GM11168 (cell line): ENCODE measurements around the gene OLFML2B.

Experiments
- in situ Hi-C: fragments of 300-500 bp; cut with MboI; formaldehyde crosslinking; loops from one replicate; pipeline ENCODE4 v1.12.0; 2022; ENCODE audit warnings: low sequenced_read_pairs; ENCODE audit not compliant: unreplicated experiment

Gene OLFML2B

DNA sequence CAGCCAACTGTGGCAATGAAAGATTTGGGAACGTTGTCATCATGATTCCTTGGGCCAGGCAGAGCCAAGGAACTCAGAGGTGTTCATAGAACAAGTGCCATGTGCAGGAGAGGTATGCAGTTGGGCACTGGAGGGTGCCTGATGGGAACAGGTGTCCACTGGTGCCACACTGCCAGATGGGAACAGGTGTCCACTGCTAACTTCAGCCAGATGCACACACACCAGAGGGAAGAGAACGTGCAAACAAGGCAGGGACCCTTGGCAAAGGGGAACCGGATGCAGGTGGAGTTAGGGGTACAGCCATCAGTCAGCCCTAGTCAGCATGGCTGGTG lies 13.5 kb downstream of the OLFML2B start:
- in situ Hi-C loops = no loop called here

DNA sequence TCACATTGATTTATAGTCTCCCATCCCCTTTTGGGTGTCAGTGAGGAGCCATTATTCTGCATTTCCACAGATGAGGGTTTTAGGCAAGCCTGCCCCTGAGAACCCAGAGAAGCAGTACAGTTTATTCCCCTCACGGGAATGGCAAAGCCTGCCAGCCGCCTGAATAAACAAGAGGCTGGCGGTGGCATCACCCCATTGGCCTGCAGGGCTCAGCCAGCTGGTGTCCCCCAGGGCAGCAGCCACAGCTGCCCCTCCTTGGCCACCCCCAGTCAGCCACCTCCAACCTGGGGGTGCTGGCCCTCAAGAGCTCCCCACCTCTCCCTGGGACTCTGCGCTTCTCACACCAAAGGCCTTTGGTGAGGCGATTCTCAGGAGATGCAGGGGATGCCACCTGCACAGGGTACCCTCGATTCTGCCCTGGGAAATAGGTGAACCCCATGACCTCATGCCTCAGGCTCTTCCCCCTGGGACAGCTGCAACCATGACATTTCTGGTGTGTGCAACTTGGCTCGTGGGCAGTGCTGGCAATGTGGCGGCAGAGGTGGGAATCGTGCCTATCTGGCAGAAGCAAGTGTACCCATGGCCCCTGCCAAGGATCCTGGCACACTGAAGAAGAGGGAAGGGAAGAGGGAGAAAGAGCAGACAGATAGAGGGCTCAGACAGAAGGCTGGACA lies 14.0 kb downstream of the OLFML2B start:
- in situ Hi-C loops = no loop called here

DNA sequence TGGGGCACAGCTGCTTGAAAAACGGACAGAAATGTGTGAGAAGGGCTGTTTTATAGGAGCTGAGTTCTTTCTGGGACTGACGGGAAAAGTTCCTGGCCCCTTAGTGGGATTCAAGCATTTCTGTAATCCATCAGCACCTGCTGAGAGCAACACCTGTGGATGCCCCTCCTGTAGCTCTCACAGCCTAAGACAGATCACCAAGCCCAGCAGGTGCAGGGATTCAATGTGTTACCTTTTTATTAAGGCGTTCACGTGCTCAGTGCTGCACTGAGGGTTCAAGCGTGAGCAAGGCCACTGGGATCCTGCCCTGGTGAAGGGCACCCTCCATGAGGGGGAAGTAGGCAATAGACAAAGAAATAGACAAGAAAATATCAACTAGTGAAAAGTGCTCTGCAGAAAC lies 14.9 kb downstream of the OLFML2B start:
- in situ Hi-C loops = no loop called here

DNA sequence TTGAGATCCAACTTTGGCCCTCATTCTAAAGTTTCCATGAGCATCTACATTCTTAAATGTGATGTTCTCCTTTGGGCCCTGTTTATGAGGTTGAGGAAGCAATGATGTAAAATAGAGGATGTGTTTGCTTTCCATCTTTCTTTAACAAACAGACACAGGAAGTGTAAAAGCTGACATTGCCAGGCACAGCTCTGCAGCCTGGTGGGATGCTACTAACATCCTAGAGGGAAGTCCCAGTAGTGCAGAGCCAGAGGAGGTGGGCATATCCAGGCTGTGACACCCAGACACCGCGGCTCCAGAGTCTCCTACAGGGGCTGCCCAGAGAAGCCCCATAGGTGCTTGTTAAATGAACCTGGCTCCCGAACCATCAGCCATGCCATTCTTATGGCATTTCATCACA lies 16.2 kb downstream of the OLFML2B start:
- in situ Hi-C loops = no loop called here

DNA sequence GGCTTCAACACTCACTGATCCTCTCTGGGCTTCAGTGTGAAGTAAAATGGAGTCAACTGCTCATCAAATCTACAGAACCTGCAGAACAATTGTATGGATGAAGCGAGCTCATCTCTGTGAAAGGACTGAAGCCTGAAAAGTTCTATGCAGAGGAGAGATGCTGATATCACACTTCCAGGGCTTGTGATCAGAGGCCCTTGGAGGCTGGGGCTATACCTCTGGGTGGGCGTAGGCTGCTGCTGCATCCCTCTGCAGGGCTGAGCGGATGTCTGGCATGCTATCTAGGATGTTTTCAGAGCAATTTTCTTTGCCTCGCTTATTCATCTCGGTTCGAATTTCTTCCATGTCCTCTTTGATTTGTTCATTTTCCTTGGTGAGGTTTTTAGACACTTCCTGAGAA lies 17.6 kb downstream of the OLFML2B start:
- in situ Hi-C loops = no loop called here

DNA sequence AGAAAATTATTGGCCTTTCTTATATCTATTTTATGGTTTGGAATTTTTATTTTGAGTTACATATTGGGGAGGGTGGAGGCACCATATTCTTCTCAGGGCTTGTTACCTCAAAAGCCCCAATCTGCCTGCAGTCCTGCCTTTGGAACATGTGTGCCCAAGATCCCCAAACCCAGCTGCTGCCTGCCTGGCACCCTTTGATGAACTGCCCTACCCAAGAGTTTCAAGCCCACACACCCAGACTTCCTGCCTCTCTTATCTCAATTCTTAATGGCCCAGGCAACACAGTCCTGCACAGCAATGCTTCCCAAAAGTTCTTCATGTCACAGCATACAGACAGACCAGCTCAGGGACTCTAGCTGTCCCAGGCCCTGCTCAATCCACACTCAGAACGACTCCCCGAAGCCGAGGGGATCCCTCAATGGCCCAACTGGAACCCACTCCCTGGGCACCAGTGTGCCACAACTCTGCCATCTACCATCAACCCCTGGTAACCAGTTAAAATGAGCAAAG lies 19.2 kb downstream of the OLFML2B start:
- in situ Hi-C loops = no loop called here

DNA sequence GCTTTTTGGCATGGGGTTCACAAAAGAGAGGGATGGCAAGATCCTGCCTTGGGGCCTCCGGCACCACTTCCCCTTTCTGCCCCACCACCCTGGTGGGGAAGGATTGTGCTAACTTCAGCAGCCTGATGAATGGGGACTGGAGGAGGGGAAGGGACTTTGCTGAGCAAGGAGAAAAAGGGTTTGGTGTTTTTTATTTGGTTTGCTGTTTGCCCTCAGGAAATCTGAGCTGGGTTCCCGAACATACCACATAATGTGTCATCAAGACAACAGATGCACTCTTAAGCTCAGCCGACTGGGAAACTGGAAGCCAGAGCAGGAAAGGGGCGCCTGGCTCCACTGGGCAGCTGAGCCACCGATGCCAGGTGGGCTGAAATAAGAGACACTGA lies 19.8 kb downstream of the OLFML2B start:
- in situ Hi-C loops = no loop called here

DNA sequence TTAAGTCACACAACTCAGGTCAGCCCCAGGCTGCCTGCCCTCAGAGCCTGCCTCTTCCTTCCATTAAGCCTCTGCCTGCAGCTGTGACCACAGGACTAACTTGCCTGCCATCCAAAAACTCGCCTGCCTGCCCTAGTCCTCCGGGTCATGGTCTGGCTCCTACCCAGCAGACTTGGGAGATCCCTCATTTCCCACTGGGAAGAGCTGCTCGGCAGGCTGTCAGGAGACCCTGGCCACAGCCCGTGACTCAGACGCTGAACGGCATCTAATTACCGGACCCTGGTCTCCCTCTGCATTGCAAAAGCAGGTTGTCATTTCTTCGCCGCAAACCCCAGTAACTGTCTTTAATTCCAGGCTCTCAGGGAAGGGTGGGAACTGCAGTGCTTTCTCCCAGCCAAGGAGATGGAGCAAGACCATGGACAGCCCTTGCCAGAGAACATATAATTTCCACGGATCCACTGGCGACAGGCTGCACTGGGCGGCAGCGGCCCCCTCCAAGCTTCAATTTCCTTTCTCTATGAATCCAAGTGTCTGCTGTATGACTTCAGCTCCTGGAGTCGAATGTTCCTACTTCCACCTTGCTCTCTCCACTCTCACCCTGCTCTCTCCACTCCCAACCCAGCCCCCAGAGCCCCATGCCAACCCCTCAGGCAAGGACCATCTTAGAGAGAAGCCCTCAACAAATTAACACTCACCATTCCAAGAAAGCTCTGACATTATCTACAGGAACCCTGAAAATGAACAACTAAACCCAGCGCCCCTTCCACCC lies 20.4 kb downstream of the OLFML2B start:
- in situ Hi-C loops = no loop called here

DNA sequence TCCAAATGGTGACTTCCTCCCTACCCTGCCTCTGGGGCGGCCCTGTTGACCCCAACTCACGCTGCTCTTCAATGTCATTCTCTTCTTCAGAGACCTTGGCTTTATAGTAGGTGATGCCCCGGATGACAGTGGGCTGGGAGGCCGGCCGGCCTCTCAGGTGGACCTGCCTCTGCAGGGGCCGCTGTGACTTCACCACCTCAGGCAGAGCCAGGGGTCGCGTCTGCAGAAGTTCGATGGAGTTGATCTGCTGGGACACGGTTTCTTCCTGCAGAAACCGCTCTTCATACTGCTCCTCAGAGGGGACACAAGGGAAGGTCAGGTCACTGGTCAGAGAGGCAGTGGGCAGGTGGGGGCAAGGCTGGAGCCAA lies 23.6 kb downstream of the OLFML2B start:
- in situ Hi-C loops = no loop called here

DNA sequence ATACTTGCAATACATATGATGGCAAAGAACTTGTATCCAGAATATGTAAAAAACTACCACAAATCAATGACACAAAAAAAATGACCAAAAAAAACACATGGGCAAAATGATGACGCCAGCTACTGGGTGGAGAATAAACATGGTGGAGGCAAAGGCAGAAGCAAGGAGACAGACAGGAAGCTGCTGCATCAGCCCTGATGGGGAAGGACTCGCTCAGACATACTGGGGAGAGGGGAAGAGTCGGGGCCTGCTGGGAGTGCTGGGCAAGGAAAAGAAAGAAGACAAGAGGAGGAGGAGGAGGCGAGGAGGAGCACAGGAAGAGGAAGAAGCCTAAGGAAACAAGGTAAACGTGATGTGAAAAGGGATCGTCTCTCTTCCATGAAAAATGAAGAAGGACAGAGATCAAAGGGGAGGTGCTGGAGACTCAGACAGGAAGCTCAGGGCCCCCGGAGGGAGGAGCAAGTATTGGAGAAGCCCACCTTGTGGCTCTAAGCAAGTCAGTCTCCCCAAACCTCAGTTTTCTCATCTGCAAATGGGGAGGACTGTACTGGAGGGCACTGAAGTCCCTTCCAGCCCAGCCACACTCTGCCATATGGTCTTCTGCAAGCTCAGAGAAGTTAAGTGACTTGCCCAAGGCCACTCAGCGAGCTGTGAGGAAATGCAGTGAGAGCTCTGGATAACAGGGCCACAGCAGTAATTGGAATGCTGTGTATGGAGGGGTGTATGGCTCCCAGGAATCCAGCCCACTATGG lies 24.2 kb downstream of the OLFML2B start:
- in situ Hi-C loops = no loop called here

DNA sequence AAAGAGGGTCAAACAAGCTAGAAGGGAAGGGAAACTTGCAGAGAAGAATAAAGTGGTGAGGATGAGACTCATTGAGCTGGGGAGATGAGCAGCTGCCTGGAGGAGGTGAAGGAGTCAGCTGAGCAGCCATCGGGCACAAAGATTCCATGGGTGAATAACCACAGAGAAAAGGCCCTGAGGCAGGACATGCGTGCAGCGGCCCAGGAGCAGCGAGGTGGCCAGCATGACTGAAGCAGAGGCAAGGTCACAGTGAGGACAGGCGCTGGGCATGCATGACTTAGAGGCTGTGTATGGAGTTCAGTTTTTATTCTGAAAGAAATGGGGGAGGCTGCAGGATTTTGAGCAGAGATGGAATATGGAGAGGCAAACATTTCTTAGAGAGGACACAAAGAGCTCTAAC lies 24.9 kb downstream of the OLFML2B start:
- in situ Hi-C loops = no loop called here

DNA sequence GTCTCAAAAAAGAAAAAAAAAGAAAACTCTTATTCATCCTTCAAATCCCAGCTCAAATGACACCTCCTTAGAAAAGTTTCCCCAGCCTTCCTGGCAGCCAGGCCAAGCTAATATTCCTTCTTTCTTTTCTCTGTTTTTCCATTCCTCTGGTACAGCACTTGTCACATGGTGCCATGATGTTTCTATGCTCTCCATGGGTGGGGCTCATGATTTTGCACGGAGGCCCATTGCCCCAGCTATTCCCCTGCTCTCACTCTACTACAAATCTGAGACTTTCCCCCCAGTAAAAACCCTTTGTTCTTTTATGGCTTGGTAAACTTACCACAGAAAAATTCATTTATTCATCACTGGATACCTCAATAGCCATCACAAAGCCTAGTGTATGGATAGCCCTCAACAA lies 26.5 kb downstream of the OLFML2B start:
- in situ Hi-C loops = no loop called here

DNA sequence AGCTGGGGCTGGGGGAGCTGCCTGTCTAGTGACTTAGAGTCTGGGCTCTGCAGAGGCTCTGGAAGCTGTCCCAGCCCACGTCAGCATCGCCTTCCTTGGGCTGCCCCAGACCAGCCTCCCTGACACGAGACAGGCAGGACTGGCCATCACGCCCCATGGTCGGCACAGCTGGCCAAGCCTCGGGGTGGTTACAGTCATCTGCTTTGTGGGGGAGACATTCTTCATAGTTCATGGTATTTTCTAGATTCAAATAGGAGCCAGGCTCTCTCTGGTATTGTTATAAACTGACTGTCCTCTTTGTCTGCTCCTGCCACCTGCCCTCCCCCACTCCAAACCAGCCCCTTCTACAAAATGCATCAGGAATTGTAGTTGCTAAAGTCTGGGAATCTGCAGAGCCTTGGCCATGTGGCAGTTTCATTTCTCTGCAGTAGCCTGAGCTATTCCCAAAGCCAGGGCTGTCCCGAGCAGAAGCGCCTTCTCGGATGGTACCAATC lies 29.4 kb downstream of the OLFML2B start:
- in situ Hi-C loops = no loop called here

DNA sequence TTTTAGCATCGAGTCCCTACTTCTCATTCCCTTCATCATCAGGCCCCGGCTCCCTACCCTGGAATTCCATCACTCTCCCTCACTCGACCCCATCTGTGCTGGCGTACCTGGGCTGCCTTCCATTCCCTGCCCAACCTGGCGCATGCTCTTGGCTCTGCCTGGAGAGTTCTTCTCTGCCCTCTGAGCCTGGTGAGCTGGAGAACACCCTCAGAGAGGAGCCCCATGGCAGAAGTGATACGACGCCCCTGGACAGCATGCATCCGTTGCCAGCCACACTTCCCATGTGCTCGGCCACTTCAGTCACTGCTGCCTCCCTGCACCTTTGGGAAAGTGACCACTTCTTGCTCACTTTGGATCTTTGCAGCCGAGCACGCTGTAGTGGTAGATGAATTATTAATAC lies 30.1 kb downstream of the OLFML2B start:
- in situ Hi-C loops = no loop called here

DNA sequence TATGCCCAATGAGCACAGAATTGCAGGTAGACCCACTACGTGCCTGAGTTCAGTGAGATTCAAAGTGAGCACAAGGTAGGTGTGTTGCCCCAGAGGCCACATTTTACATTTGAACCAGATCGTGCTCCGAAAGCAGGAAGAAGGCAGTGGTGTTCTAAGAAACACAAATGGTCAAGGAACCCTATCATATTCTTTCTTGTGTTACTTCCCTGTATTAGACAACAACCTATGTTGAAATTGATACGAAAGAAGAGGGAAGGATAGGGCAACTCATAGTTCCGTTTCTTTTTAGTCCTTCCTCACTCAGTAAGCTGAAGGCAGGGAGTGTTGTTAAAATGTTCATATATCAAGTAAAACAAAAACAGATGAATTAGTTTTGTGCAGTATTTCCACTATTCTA lies 33.9 kb downstream of the OLFML2B start:
- in situ Hi-C loops = no loop called here

DNA sequence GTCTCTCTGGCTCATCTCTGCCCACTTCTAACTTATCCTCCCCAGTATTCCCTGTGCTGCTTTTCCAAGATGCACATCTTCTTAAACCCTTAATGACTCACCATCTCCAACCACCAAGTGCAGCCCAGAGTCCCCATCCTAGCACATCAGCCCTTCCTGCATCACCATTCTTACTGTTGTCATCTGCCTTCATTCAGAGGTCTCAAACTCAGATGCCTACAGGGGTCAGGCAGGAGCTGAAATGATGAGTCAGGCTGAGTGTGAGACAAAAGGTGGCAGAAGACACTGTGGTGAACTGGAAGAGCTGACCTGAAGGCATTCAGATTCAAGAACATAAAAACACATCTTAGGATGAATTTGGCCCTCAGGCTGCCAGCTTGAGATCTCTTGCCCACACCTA lies 34.6 kb downstream of the OLFML2B start:
- in situ Hi-C loops = no loop called here

DNA sequence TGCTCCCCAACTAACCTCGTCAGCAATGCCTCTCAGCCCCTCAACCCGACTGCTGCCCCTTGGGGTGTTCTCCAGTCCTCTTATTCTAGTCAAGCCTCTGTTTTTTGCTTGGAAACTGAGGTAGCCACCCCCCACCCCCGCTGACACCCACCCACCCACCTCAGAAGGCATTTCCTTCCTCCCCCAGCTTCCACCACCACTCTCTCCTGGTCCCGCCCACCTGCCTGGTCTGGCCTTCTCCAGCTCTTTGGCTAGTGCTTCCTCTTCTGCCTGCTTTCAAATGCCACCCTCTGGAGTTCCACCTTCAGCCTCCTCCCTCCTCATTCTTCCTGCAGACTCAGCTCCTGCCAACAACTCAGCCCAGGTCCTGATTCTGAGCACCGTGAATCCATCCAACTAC lies 35.3 kb downstream of the OLFML2B start:
- in situ Hi-C loops = no loop called here

DNA sequence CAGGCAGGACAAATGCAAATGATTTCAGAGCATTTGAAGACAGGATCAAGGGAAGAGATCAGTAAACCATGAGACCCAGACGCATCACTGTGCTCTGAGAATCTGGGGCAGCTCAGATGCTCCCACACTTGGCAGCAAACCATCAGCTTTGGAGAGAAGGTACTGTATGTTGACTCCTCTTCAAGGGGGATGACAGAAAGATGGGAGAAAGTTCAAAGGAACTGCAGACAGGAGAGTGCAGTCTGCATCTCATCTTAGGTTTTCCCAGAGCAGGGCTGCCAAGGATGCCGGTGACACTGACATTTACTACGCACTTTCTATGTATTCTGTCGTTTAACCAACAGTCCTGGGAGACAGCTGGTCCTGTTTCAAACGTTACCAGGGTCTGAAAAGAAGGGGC lies 35.8 kb downstream of the OLFML2B start:
- in situ Hi-C loops = no loop called here

DNA sequence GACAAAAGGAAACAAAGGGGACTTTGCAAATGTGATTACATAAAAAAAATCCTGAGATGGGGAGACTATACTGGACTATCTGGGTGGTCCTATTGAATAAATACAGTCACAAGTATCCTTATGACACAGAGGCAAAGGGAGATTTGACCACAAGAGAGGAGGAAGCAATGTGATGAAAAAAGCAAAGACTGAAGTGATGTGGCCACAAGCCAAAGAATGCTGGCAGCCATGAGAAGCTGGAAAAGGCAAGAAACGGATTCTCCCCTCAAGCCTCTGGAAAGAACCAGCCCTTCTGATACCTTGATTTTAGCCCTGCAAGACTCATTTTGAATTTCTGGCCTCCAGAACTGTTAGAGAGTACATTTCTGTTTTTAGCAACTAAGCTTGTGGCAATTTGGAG lies 36.4 kb downstream of the OLFML2B start:
- in situ Hi-C loops = no loop called here

DNA sequence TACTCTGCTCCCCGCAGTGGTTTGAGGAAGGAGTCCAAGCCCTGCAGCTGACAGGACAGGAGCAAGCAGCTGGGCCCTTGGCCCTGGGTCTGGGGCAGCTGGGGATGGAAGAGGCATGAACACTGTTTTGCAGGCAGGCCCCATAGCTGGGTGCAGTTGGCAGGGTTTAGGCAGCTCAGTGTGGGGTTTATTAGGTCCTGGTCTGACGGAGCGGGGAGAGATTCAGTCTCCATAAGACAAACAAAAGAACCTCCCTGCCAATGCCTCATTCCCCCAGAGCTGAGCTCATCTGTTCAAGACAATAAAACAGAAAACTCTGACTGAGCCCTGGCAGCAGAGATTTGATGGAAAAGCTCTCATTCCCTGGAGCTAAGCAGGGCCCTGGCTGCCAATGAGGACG lies 37.3 kb downstream of the OLFML2B start:
- in situ Hi-C loops = no loop called here

DNA sequence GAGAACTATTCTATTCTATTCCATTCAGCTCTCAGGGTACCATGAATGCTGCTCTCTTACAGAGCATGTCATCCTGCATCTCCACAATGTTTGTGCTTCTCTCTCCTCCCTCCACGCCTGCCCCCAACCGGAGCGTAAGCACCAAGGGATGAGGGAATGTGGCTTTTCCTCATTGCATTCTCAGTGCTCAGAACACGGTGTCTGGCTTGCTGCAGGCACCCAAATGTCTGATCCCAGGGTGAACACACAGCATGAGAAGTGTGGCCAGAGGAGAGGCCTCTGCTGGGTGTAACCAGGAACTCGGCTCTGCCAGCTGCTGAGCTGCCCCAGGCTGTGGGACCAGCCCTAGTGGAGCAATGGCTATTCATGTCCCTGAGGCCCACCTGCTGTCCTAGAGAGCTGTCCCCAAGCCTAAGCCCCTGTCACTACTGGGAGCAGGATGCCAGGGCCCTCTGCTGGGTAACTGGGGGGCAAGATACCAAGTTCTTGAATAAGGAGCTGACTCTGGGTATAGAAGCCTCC lies 38.3 kb downstream of the OLFML2B start:
- in situ Hi-C loops = no loop called here
